ENCODE data around the gene MRPL4. TPM values are rescaled to one million over a fixed set of nuclear protein-coding genes. Genes with fewer than 3 reads are reported as not detected.
A peak's percentile ranks its signal among the peaks of the same experiment; 100 is the strongest.

MRPL4 gene
- total RNA-seq, 3 donors from 2014 or later, result 40.2 to 57.7 (median 52.7) TPM

DNA sequence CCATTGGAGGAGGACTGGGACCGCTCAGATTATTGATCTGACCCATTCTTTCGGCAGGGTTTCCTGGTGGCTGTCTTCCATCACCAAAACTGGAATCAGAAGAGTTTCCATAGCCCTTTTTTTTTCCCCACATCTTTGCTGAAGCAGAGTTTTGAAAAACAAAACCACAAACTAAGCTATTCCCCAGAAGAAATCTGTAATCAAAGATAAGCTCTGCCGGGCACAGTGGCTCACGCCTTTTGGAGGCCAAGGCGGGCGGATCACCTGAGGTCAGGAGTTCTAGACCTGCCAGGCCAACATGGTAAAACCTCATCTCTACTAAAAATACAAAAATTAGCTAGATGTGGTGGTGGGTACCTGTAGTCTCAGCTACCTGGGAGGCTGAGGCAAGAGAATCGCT is 14.7 kb downstream of the MRPL4 start:
- Histone ChIP-seq H3K27ac (no peak overlapping the region), H3K9me3 (no peaks in the 10 kb centered on the region), H3K27me3 (no peaks in the 10 kb centered on the region), H3K4me3 (no peak overlapping the region), H3K36me3 (no peaks in the 10 kb centered on the region), H3K4me1 (no peaks in the 10 kb centered on the region)
- no peak for TF ChIP-seq POLR2AphosphoS5 (IDR thresholded peaks at IDR 0.05)
- TF ChIP-seq, protein P1, sequence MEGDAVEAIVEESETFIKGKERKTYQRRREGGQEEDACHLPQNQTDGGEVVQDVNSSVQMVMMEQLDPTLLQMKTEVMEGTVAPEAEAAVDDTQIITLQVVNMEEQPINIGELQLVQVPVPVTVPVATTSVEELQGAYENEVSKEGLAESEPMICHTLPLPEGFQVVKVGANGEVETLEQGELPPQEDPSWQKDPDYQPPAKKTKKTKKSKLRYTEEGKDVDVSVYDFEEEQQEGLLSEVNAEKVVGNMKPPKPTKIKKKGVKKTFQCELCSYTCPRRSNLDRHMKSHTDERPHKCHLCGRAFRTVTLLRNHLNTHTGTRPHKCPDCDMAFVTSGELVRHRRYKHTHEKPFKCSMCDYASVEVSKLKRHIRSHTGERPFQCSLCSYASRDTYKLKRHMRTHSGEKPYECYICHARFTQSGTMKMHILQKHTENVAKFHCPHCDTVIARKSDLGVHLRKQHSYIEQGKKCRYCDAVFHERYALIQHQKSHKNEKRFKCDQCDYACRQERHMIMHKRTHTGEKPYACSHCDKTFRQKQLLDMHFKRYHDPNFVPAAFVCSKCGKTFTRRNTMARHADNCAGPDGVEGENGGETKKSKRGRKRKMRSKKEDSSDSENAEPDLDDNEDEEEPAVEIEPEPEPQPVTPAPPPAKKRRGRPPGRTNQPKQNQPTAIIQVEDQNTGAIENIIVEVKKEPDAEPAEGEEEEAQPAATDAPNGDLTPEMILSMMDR (IDR thresholded peaks at IDR 0.05), result no peak
- TF ChIP-seq POLR2A (IDR thresholded peaks at IDR 0.05), result no peak
- intact Hi-C loops (cut with DNase I; ENCODE audit: low total_unique reads), result loop anchor here (5.0 kb wide), 1 partner anchor 136 kb away; the partner anchor contains the start of gene CDC37
- no peak for DNase-seq (ENCODE audit: low spot score in 2 of 2)

DNA sequence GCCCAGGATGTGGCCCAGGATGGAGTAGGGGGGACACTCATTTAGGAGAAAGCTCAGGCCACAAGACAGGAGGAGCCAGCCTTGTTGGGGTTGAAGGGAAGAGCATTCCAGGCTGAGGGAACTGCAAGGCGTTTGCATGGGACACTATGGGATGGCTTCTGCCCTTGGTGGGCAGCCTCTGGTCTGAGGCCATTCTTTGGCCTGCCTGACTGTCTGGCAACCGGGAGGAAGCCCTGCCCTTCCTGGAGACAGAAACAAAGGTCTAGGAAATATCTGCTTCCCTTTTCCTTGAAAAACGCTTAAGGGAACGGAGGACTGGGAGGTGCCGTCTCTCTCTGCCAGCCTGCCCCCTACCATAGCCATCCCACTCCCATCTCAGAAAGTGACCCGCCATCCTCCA is 16.1 kb downstream of the MRPL4 start:
- H3K9me3 ChIP-seq, result no peaks in the 10 kb centered on the region
- H3K4me1 ChIP-seq, result no peaks in the 10 kb centered on the region
- intact Hi-C loops (cut with DNase I; ENCODE audit: low total_unique reads), result loop anchor here (5.0 kb wide), 1 partner anchor 134 kb away; the partner anchor contains the start of gene CDC37
- DNase-seq (ENCODE audit: low spot score in 2 of 2), result no peak
- no peak overlapping the region for H3K4me3 ChIP-seq
- no peaks in the 10 kb centered on the region for H3K36me3 ChIP-seq
- H3K27me3 ChIP-seq, result no peaks in the 10 kb centered on the region
- TF ChIP-seq POLR2AphosphoS5 (IDR thresholded peaks at IDR 0.05), result no peak
- no peak for TF ChIP-seq POLR2A (IDR thresholded peaks at IDR 0.05)
- TF ChIP-seq, protein P1 (IDR thresholded peaks at IDR 0.05), result no peak
- H3K27ac ChIP-seq, result peak overlapping the region in 1 of 2 donors; percentile 78

GRCh38 chr19:10269333-10270179 is 17.5 kb downstream of the MRPL4 start:
- peak; percentile 83 to 89 for DNase-seq (ENCODE audit: low spot score in 2 of 2)
- H3K4me1 ChIP-seq, result no peaks in the 10 kb centered on the region
- TF ChIP-seq, protein P1 (IDR thresholded peaks at IDR 0.05), result peak; percentile 88 to 94 (median 93)
- TF ChIP-seq POLR2AphosphoS5 (IDR thresholded peaks at IDR 0.05), result peak in 2 of 3 donors; percentile 15 to 59
- no peak for TF ChIP-seq POLR2A (IDR thresholded peaks at IDR 0.05)
- H3K9me3 ChIP-seq, result no peaks in the 10 kb centered on the region
- H3K27ac ChIP-seq, result peak overlapping the region; percentile 88 to 91
- H3K27me3 ChIP-seq, result no peaks in the 10 kb centered on the region
- intact Hi-C loops (cut with DNase I; ENCODE audit: low total_unique reads), result loop anchor here (1.0 to 5.0 kb wide), 2 partner anchors 119 to 133 kb away; partner anchors contain the start of gene CDC37
- no peaks in the 10 kb centered on the region for H3K36me3 ChIP-seq
- H3K4me3 ChIP-seq, result peak overlapping the region; percentile 59 to 68 (median 63)

- intact Hi-C loops (cut with DNase I; ENCODE audit: low total_unique reads), result no loop called here
- Histone ChIP-seq H3K27ac (peak overlapping the region; percentile 88 to 91), H3K4me3 (peak overlapping the region; percentile 59 to 68 (median 63)), H3K27me3 (no peaks in the 10 kb centered on the region), H3K4me1 (no peaks in the 10 kb centered on the region), H3K36me3 (no peaks in the 10 kb centered on the region), H3K9me3 (no peaks in the 10 kb centered on the region)
- no peak for DNase-seq (ENCODE audit: low spot score in 2 of 2)
- TF ChIP-seq, protein P1 (IDR thresholded peaks at IDR 0.05), result no peak
- TF ChIP-seq POLR2A (IDR thresholded peaks at IDR 0.05) (no peak), POLR2AphosphoS5 (IDR thresholded peaks at IDR 0.05) (no peak)
Measured at GRCh38 chr19:10270180-10270615, 18.2 kb downstream of the MRPL4 start.

Measured in breast epithelium (tissue), 4 donors.